Measurements from ENCODE around the gene CPOX. TPM values are rescaled to one million over a fixed set of nuclear protein-coding genes. Genes with fewer than 3 reads are reported as not detected.

Gene CPOX
- total RNA-seq, 4 donors from 2014 or later, result 7.6 to 21.4 (median 14.7) TPM

- Histone ChIP-seq H3K9me3 (no peaks in the 10 kb centered on the region), H3K4me1 (no peaks in the 10 kb centered on the region), H3K4me3 (no peak overlapping the region), H3K27ac (replicated peaks in 1 of 4) (no peak overlapping the region), H3K27me3 (no peaks in the 10 kb centered on the region), H3K36me3 (peaks cover 0 to 81% (median 52%) of the 10 kb centered on the region in 4 donors)
- TF ChIP-seq POLR2A (IDR thresholded peaks at IDR 0.05; ENCODE audit: low read depth), result no peak
- TF ChIP-seq EP300 (IDR thresholded peaks at IDR 0.05), result no peak
- no peak for TF ChIP-seq CTCF (IDR thresholded peaks at IDR 0.05)
- no peak for TF ChIP-seq POLR2AphosphoS5 (IDR thresholded peaks at IDR 0.05)
- intact Hi-C loops (cut with DNase I), result no loop called here
- WGBS, result 86% methylated on average over 1 of the region's 1 CpG
- no peak for DNase-seq (ENCODE audit: extremely low spot score)
These were observed 11.9 kb downstream of the CPOX start for GRCh38 chr3:98581474-98581873.

- peaks cover 0 to 73% (median 46%) of the 10 kb centered on the region in 4 donors for H3K36me3 ChIP-seq
- H3K27me3 ChIP-seq, result no peaks in the 10 kb centered on the region
- no peaks in the 10 kb centered on the region for H3K4me1 ChIP-seq
- H3K27ac ChIP-seq (replicated peaks in 1 of 4), result no peak overlapping the region
- TF ChIP-seq POLR2A (IDR thresholded peaks at IDR 0.05; ENCODE audit: low read depth), result no peak
- H3K9me3 ChIP-seq, result no peaks in the 10 kb centered on the region
- H3K4me3 ChIP-seq, result no peak overlapping the region
- DNase-seq (ENCODE audit: extremely low spot score), result no peak
- intact Hi-C loops (cut with DNase I), result no loop called here
- WGBS, result 92% methylated on average over 8 of the region's 8 CpGs
These were observed 12.7 kb downstream of the CPOX start for GRCh38 chr3:98580401-98581386.

GRCh38 chr3:98577178-98577895 is 16.1 kb downstream of the CPOX start:
- H3K27me3 ChIP-seq, result no peaks in the 10 kb centered on the region
- H3K27ac ChIP-seq (replicated peaks in 1 of 4), result no peak overlapping the region
- DNase-seq (ENCODE audit: extremely low spot score), result no peak
- H3K4me1 ChIP-seq, result no peaks in the 10 kb centered on the region
- peaks cover 0 to 50% (median 35%) of the 10 kb centered on the region in 4 donors for H3K36me3 ChIP-seq
- H3K9me3 ChIP-seq, result no peaks in the 10 kb centered on the region
- intact Hi-C loops (cut with DNase I), result no loop called here
- H3K4me3 ChIP-seq, result no peak overlapping the region
- TF ChIP-seq POLR2AphosphoS5 (IDR thresholded peaks at IDR 0.05) (no peak), EP300 (IDR thresholded peaks at IDR 0.05) (no peak), CTCF (IDR thresholded peaks at IDR 0.05) (no peak), POLR2A (IDR thresholded peaks at IDR 0.05; ENCODE audit: low read depth) (no peak)
- WGBS, result 88% methylated on average over 4 of the region's 4 CpGs

GRCh38 chr3:98574132-98574531 is 19.3 kb downstream of the CPOX start:
- intact Hi-C loops (cut with DNase I), result no loop called here
- no peaks in the 10 kb centered on the region for H3K27me3 ChIP-seq
- no peak overlapping the region for H3K27ac ChIP-seq (replicated peaks in 1 of 4)
- peaks cover 0 to 22% (median 19%) of the 10 kb centered on the region in 4 donors for H3K36me3 ChIP-seq
- no peak for DNase-seq (ENCODE audit: extremely low spot score)
- TF ChIP-seq POLR2A (IDR thresholded peaks at IDR 0.05; ENCODE audit: low read depth), result no peak
- TF ChIP-seq EP300 (IDR thresholded peaks at IDR 0.05), result no peak
- TF ChIP-seq POLR2AphosphoS5 (IDR thresholded peaks at IDR 0.05), result no peak
- TF ChIP-seq CTCF (IDR thresholded peaks at IDR 0.05), result no peak
- no peaks in the 10 kb centered on the region for H3K9me3 ChIP-seq
- 90% methylated on average over 6 of the region's 6 CpGs for WGBS
- H3K4me3 ChIP-seq, result no peak overlapping the region
- H3K4me1 ChIP-seq, result no peaks in the 10 kb centered on the region

GRCh38 chr3:98573181-98573728 is 20.2 kb downstream of the CPOX start:
- H3K4me3 ChIP-seq, result no peak overlapping the region
- no peaks in the 10 kb centered on the region for H3K27me3 ChIP-seq
- H3K4me1 ChIP-seq, result no peaks in the 10 kb centered on the region
- peaks cover 0 to 14% (median 12%) of the 10 kb centered on the region in 4 donors for H3K36me3 ChIP-seq
- H3K27ac ChIP-seq (replicated peaks in 1 of 4), result no peak overlapping the region
- intact Hi-C loops (cut with DNase I), result no loop called here
- no peak for DNase-seq (ENCODE audit: extremely low spot score)
- 29% methylated on average over 2 of the region's 2 CpGs for WGBS
- no peak for TF ChIP-seq CTCF (IDR thresholded peaks at IDR 0.05)
- no peak for TF ChIP-seq POLR2A (IDR thresholded peaks at IDR 0.05; ENCODE audit: low read depth)
- TF ChIP-seq EP300 (IDR thresholded peaks at IDR 0.05), result no peak
- no peaks in the 10 kb centered on the region for H3K9me3 ChIP-seq
